COLO668 (cell line): Measurements from ENCODE around the gene SMC1B.
"Not testable (repeated sequence)": the region's sequence is repeated elsewhere in the genome, so short reads cannot be mapped to it uniquely, and the experiment has no call there.

Source experiments
- DNase-seq: peaks from one replicate; lab custom pipeline; 2025; ENCODE audit not compliant: unreplicated experiment; lab: John Stamatoyannopoulos, UW

SMC1B gene

DNA sequence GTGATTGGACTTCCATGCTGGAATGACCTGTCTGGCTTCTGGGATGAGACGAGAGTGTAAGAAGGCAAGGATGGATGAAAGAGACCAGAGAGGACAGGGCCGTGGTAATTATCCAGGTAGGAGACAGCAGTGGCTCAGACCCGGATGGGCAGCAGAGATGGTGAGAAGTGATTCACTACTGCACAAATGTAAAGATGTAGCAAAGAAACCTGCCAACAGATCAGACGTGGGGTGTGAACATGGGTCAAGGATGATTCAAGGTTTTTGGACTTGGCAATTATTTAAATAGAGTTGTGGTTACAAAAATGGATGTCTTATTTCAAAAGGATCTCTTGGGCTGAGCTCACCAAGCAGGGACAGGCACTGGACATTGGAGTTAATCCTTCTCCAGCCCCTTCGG lies 32.8 kb upstream of the SMC1B start:
- no peak for DNase-seq

GRCh38 chr22:45445031-45445710 lies 31.8 kb upstream of the SMC1B start:
- no peak for DNase-seq

GRCh38 chr22:45444168-45444567 lies 30.8 kb upstream of the SMC1B start:
- DNase-seq: no peak

DNA sequence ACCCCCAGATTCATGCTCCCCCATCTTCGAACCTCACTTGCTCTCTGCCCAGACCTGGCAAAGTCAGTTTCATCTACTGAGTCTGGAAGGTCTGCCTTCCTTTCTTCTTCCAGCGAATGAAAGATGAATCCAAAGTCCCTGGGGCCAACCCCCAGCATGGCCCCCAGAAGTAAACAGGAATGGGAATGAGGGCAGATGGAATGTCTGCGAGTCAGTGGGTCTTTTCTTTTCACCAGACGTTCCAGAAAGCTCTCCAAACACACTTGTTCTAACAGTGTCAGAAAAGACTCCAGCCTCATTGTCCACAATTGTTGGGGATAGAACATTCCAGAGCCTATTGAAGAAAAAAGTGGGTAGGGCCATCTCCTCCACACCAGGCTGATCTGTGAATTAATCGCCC lies 28.7 kb upstream of the SMC1B start:
- DNase-seq: no peak

- peak; percentile 67 for DNase-seq
Measured at GRCh38 chr22:45441138-45441537, 27.7 kb upstream of the SMC1B start.

DNA sequence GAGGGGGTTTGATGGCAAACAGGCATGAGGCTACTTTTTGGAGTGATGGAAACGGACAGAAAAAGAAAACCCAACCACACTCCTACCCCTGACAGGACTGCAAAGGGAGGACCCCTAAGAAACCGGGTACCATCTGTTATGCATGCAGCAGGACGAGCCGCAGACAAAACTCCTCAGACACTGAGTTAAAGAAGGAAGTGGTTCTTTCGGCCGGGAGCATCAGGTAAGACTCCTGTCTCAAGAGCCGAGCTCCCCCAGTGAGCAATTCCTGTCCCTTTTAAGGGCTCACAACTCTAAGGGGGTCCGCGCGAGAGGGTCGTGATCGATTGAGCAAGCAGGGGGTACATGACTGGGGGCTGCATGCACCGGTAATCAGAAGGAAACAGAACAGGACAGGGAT lies 27.3 kb upstream of the SMC1B start:
- DNase-seq: not testable (repeated sequence)

DNA sequence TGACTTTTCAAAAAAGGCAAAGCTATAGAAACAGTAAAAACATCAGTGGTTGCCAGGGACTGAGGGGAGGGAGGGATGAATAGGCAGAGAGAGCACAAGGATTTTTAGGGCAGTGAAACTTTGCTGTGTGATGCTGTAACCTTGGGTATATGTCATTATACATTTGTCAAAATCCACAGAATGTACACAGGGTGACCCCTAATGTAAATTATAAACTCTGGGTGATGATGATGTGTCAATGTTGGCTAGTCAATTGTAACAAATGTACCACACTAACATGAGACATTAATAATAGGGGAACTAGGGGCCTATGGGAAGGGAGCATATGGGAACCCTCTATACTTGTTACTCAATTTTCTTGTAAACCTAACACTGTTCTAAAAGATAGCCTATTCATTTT lies 24.9 kb upstream of the SMC1B start:
- no peak for DNase-seq

GRCh38 chr22:45436871-45437517 lies 23.6 kb upstream of the SMC1B start:
- not testable (repeated sequence) for DNase-seq

GRCh38 chr22:45435544-45436139 lies 22.2 kb upstream of the SMC1B start:
- peak; percentile 77 for DNase-seq

- DNase-seq: no peak
Measured at GRCh38 chr22:45434981-45435380, 21.6 kb upstream of the SMC1B start.

DNA sequence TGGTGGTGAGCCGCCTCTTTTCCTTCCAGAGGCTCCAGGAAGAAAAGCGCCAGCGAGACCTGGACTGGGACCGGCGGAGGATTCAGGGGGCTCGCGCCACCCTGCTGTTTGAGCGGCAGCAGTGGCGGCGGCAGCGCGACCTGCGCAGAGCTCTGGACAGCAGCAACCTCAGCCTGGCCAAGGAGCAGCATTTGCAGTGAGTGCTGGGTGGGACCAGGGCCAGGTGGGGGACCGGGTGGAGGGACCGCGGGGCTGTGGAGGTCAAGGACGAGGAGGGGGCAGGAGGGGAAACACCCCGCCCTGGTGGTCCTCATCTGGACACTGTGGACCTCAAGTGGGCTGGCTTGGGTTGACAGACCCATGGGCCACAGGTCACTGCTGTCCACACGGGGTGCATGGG lies 17.5 kb upstream of the SMC1B start:
- no peak for DNase-seq

GRCh38 chr22:45429981-45430775 lies 16.8 kb upstream of the SMC1B start:
- DNase-seq: no peak

DNA sequence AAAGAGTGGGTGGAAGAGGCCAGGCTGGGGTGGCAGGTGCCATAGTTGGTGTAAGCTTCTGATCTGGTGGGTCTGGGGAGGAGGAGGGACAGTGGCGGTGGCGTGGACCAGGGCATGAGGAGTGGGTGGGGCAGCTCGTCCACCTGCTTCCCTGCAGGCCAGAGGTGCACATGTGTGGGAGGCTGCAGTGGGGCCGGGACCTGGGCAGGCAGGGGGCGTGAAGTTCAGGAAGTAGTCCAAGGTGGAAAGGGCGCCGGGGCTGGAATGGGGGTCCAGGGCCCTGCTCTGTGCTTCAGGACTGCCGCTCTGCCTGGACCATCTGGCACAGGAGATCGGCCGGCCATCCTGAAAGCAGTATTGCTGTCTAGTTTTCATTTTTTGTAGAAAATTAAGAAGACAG lies 16.0 kb upstream of the SMC1B start:
- no peak for DNase-seq

- DNase-seq: no peak
Measured at GRCh38 chr22:45428391-45429385, 15.3 kb upstream of the SMC1B start.

GRCh38 chr22:45427114-45427513 lies 13.7 kb upstream of the SMC1B start:
- no peak for DNase-seq

DNA sequence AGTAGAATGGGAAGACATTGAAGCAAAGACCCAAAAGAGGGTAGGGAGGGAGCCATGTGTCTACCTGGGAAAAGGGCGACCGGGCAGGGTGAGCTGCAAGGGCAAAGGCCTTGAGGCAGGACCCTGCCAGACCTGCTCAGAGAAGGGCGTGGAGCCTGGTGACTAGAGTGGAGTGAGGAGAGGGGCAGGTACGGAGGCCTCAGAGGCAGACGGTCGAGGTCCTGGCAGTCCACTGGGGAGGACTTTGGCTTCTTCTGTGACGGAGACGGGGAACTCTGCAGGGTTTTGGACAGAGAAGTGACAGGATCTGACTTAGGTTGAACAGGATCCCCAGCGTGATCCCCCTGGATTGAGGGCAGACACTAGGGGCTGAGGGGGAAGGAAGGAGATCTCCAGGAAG lies 13.0 kb upstream of the SMC1B start:
- no peak for DNase-seq

GRCh38 chr22:45425531-45426265 lies 12.3 kb upstream of the SMC1B start:
- no peak for DNase-seq

DNA sequence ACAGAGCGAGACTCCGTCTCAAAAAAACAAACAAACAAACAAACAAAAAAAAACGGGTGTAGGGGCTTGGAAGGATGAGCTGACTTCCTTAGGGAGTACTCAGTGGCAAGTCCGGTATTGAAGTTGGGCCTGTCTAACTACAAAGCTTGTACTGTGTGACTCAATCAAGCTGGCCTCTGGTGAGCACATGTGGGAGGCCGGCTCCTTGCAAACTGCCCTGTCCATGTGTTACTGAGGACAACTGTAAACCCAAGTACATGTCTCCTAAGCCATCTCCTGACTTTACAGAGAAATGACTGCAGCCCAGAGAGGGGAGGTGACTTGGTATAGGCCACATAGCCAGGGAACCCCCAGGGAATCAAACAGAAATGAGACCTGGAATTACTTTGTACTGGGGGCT lies 11.7 kb upstream of the SMC1B start:
- DNase-seq: no peak

- no peak for DNase-seq
Measured at GRCh38 chr22:45424241-45424731, 10.9 kb upstream of the SMC1B start.

DNA sequence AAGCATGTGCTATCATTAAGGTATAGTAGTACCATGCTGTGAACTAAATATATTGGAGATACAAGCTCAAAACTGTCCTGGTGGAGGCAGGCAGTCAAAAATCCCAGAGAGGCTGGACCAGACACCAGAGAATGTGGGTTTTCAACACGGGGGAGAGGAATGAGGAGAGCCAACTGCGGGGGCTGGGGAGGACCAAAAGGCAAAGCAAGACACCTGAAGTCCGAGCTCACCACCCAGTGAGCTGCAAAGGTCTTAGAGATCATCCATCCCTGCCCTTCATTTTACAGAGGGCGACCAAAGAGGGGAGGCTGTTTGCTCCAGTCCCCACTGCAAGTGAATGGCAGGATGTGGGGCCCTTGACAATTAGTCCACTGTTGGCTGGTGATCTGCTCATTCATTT lies 10.1 kb upstream of the SMC1B start:
- no peak for DNase-seq
